A549 (cell line): ENCODE results near the gene AIRE.

ENCODE experiments used
- HOXB5 ChIP-seq: fragments of 250-450 bp; sonication (Bioruptor Pico); IDR thresholded peaks from 2 replicates; pipeline ENCODE4 v1.5.0; 2020; ENCODE audit warnings: mild to moderate bottlenecking, moderate library complexity
- JUN ChIP-seq, 2 experiments: fragments of >200 bp; sonication (Bioruptor Twin); formaldehyde crosslinking; IDR thresholded peaks; 2 replicates in 1 of 2; 3 replicates in 1 of 2; pipeline ENCODE4 v1.6.1; 2016 to 2017
- NFE2L2 ChIP-seq: fragments of 150-350 bp; conservative IDR thresholded peaks from 2 replicates; pipeline ENCODE4 v1.6.1; 2014; ENCODE audit warnings: low read length
- POLR2A ChIP-seq: IDR thresholded peaks from 2 replicates; pipeline ENCODE4 v1.6.1; 2012; ENCODE audit warnings: mild to moderate bottlenecking, low read length
- POLR2AphosphoS2 ChIP-seq: conservative IDR thresholded peaks from 2 replicates; pipeline ENCODE4 v1.6.1; 2012; ENCODE audit warnings: low read length, improper control_type of control experiment, inconsistent platforms
- RNF2 ChIP-seq: fragments of 200-600 bp; sonication (generic); IDR thresholded peaks from 2 replicates; pipeline ENCODE4 v1.6.1; 2016; ENCODE audit warnings: low read depth, mild to moderate bottlenecking, antibody characterized with exemption, moderate library complexity, borderline replicate concordance
- ZSCAN20 ChIP-seq: fragments of 250-450 bp; sonication (Bioruptor Pico); IDR thresholded peaks from 2 replicates; pipeline ENCODE4 v1.8.0; 2022; ENCODE audit warnings: mild to moderate bottlenecking, moderate library complexity
- TF ChIP-seq, protein P1 (sequence below): fragments of >200 bp; sonication (Bioruptor Twin); formaldehyde crosslinking; IDR thresholded peaks from 3 replicates; pipeline ENCODE4 v1.5.1; 2016
- TF ChIP-seq, protein P2 (sequence below): fragments of 150-350 bp; IDR thresholded peaks from 2 replicates; pipeline ENCODE4 v1.6.1; 2014; ENCODE audit warnings: low read depth, mild to moderate bottlenecking, low read length
- TF ChIP-seq, protein P3 (sequence below): IDR thresholded peaks from 2 replicates; pipeline ENCODE4 v1.6.1; 2012
- TF ChIP-seq, protein P4 (sequence below): fragments of 250-450 bp; sonication (Bioruptor Pico); IDR thresholded peaks from 2 replicates; pipeline ENCODE4 v1.5.0; 2021; ENCODE audit warnings: mild to moderate bottlenecking, moderate library complexity, borderline replicate concordance

DNA sequence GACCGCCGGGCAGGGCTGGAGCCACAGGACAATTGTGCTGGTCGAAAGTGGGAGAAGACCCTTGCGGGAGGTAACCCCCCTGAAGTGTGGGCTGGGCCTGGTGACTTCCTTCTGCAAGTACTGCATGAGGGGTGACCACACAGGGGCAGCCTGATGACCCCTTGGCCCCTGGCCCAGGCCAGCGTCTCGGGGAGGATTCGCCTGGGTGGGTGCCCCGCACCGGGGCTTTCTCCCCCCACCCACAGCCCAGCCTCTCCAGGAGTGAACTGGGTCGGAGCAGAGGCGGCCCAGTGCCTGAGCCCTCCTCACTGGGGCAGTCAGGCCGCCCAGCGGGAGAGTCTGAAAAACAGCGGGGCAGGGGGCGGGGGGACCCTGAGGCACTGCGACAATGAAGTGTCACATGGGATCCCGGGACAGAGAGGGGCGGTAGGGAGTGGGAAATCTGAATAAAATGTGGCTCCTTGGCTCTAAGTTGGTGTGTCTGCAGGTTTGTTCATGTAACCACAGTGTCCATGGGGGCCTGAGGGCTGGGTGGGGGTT, 22.4 kb upstream of the AIRE start:
- TF ChIP-seq POLR2A (no peak), HOXB5 (CRISPR knock-in tag) (no peak), JUN (IDR thresholded peaks at IDR 0.05) (no peak), NFE2L2 (no peak), RNF2 (no peak), ZSCAN20 (no peak), POLR2AphosphoS2 (no peak)
- TF ChIP-seq, protein P1, sequence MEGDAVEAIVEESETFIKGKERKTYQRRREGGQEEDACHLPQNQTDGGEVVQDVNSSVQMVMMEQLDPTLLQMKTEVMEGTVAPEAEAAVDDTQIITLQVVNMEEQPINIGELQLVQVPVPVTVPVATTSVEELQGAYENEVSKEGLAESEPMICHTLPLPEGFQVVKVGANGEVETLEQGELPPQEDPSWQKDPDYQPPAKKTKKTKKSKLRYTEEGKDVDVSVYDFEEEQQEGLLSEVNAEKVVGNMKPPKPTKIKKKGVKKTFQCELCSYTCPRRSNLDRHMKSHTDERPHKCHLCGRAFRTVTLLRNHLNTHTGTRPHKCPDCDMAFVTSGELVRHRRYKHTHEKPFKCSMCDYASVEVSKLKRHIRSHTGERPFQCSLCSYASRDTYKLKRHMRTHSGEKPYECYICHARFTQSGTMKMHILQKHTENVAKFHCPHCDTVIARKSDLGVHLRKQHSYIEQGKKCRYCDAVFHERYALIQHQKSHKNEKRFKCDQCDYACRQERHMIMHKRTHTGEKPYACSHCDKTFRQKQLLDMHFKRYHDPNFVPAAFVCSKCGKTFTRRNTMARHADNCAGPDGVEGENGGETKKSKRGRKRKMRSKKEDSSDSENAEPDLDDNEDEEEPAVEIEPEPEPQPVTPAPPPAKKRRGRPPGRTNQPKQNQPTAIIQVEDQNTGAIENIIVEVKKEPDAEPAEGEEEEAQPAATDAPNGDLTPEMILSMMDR = no peak
- TF ChIP-seq, protein P2, sequence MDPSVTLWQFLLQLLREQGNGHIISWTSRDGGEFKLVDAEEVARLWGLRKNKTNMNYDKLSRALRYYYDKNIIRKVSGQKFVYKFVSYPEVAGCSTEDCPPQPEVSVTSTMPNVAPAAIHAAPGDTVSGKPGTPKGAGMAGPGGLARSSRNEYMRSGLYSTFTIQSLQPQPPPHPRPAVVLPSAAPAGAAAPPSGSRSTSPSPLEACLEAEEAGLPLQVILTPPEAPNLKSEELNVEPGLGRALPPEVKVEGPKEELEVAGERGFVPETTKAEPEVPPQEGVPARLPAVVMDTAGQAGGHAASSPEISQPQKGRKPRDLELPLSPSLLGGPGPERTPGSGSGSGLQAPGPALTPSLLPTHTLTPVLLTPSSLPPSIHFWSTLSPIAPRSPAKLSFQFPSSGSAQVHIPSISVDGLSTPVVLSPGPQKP = no peak
- TF ChIP-seq, protein P3, sequence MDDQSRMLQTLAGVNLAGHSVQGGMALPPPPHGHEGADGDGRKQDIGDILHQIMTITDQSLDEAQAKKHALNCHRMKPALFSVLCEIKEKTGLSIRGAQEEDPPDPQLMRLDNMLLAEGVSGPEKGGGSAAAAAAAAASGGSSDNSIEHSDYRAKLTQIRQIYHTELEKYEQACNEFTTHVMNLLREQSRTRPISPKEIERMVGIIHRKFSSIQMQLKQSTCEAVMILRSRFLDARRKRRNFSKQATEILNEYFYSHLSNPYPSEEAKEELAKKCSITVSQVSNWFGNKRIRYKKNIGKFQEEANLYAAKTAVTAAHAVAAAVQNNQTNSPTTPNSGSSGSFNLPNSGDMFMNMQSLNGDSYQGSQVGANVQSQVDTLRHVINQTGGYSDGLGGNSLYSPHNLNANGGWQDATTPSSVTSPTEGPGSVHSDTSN = no peak
- TF ChIP-seq, protein P4, sequence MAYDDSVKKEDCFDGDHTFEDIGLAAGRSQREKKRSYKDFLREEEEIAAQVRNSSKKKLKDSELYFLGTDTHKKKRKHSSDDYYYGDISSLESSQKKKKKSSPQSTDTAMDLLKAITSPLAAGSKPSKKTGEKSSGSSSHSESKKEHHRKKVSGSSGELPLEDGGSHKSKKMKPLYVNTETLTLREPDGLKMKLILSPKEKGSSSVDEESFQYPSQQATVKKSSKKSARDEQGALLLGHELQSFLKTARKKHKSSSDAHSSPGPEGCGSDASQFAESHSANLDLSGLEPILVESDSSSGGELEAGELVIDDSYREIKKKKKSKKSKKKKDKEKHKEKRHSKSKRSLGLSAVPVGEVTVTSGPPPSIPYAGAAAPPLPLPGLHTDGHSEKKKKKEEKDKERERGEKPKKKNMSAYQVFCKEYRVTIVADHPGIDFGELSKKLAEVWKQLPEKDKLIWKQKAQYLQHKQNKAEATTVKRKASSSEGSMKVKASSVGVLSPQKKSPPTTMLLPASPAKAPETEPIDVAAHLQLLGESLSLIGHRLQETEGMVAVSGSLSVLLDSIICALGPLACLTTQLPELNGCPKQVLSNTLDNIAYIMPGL = no peak
